Nephron progenitor cell (in vitro differentiated cells): ENCODE data around the gene CIBAR2.
A peak's percentile ranks its signal among the peaks of the same experiment; 100 is the strongest.

ENCODE experiments used
- DNase-seq: peaks from one replicate; pipeline ENCODE4 v3.0.0; 2021
- H3K27ac Mint-ChIP-seq: 2 replicates; pipeline ENCODE4 v1.8.0; 2021; ENCODE audit warnings: mild to moderate bottlenecking, moderate library complexity, mixed read lengths
- H3K27me3 Mint-ChIP-seq: 2 replicates; pipeline ENCODE4 v1.8.0; 2021; ENCODE audit warnings: mild to moderate bottlenecking, low read depth, mixed read lengths; ENCODE audit not compliant: poor library complexity
- H3K36me3 Mint-ChIP-seq: 2 replicates; pipeline ENCODE4 v1.8.0; 2021; ENCODE audit warnings: low read depth, mixed read lengths
- H3K4me1 Mint-ChIP-seq: 2 replicates; pipeline ENCODE4 v1.8.0; 2021; ENCODE audit warnings: mixed read lengths
- H3K4me3 Mint-ChIP-seq: 2 replicates; pipeline ENCODE4 v1.8.0; 2021; ENCODE audit warnings: mild to moderate bottlenecking, moderate library complexity, mixed read lengths
- H3K9me3 Mint-ChIP-seq: 2 replicates; pipeline ENCODE4 v1.8.0; 2021; ENCODE audit warnings: mild to moderate bottlenecking, moderate library complexity, mixed read lengths
- TF ChIP-seq, protein P1 (sequence below): fragments of 200-600 bp; sonication (generic); IDR thresholded peaks from 2 replicates; pipeline ENCODE4 v1.5.0; 2021; ENCODE audit warnings: antibody characterized with exemption

Gene CIBAR2

DNA sequence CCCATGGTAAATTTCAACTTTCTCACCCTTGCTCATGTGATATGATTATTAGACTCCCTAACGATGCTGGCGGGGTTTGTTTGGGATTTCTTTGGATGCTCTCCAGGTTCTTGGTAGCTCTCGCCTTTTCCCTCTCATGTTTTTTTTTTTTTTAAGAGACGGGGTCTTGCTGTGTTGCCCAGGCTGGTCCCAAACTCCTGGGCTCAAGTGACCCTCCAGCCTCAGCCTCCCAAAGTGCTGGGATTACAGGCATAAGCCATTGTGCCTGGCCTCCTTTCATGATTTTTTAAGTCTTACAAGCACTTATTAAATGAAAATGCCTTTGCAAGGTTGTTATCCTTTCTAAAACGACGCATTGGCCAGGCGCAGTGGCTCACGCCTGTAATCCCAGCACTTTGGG is 60.6 kb downstream of the CIBAR2 start:
- DNase-seq = no peak
- peaks cover 11% of the 10 kb centered on the region for H3K27me3 Mint-ChIP-seq
- peaks cover 53% of the 10 kb centered on the region for H3K4me1 Mint-ChIP-seq
- no peaks in the 10 kb centered on the region for H3K9me3 Mint-ChIP-seq
- TF ChIP-seq, protein P1, sequence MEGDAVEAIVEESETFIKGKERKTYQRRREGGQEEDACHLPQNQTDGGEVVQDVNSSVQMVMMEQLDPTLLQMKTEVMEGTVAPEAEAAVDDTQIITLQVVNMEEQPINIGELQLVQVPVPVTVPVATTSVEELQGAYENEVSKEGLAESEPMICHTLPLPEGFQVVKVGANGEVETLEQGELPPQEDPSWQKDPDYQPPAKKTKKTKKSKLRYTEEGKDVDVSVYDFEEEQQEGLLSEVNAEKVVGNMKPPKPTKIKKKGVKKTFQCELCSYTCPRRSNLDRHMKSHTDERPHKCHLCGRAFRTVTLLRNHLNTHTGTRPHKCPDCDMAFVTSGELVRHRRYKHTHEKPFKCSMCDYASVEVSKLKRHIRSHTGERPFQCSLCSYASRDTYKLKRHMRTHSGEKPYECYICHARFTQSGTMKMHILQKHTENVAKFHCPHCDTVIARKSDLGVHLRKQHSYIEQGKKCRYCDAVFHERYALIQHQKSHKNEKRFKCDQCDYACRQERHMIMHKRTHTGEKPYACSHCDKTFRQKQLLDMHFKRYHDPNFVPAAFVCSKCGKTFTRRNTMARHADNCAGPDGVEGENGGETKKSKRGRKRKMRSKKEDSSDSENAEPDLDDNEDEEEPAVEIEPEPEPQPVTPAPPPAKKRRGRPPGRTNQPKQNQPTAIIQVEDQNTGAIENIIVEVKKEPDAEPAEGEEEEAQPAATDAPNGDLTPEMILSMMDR = no peak
- H3K36me3 Mint-ChIP-seq = peaks cover 4% of the 10 kb centered on the region
- H3K27ac Mint-ChIP-seq = peak overlapping the region; percentile 4
- H3K4me3 Mint-ChIP-seq = no peak overlapping the region

DNA sequence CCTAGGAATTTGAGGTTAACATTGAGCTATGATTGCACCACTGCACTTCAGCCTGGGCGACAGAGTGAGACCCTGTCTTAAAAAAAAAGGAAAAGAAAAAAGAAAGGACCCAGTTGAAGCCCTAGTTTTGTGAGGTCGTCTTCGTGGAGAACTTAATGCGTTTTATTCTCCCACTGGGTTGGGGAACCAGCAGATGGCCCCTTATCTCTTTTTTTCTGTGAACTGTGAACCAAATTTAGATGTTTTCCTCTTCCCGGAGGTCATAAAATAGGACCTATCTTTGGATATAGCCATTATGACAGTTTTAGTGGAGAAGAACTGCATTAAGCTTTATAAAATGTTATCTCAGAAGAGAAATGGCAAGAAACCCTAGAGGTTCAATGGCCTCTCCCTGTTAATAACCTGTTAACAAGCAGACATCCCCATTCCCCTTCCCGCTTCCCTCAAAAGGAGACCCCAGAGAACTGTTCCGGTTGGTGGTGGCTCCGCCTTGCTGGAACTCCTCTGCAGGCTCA is 61.1 kb downstream of the CIBAR2 start:
- H3K4me1 Mint-ChIP-seq = peaks cover 53% of the 10 kb centered on the region
- no peak for DNase-seq
- TF ChIP-seq, protein P1 = no peak
- H3K4me3 Mint-ChIP-seq = no peak overlapping the region
- H3K27me3 Mint-ChIP-seq = peaks cover 11% of the 10 kb centered on the region
- peaks cover 4% of the 10 kb centered on the region for H3K36me3 Mint-ChIP-seq
- no peaks in the 10 kb centered on the region for H3K9me3 Mint-ChIP-seq
- peak overlapping the region; percentile 4 for H3K27ac Mint-ChIP-seq

DNA sequence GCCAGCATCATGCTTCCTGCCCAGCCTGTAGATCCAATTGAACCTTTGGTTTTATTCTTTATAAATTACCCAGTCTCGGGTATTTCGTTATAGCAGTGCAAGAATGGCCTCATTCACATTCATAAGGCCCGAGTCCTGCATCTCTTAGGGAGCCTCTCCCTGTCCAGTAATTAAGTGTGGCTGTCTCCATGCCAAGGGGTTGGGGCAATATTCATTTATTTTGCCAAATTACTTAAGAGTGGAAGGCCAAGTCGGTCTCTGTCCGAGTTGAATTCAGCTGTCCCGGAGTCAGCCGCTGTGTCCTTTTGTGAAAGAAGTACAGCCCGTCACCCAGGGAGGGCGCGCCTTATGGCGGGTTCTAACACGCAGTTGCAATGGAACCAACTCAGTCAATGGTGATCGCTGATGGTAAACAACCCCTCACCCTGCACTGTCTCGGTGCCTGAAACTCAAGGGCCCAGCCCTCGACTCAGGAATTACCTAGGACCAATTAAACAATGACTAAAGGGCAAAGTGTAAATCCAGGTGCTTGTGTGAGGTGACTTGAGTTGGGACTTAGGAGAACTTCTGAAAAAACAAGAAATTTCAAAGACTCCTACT is 62.5 kb downstream of the CIBAR2 start:
- H3K4me1 Mint-ChIP-seq = peaks cover 45% of the 10 kb centered on the region
- H3K36me3 Mint-ChIP-seq = peaks cover 4% of the 10 kb centered on the region
- H3K27ac Mint-ChIP-seq = no peak overlapping the region
- TF ChIP-seq, protein P1 = no peak
- peaks cover 13% of the 10 kb centered on the region for H3K27me3 Mint-ChIP-seq
- no peaks in the 10 kb centered on the region for H3K9me3 Mint-ChIP-seq
- no peak for DNase-seq
- H3K4me3 Mint-ChIP-seq = no peak overlapping the region

- no peak for DNase-seq
- no peaks in the 10 kb centered on the region for H3K9me3 Mint-ChIP-seq
- H3K4me1 Mint-ChIP-seq = peaks cover 45% of the 10 kb centered on the region
- H3K27ac Mint-ChIP-seq = no peak overlapping the region
- peaks cover 13% of the 10 kb centered on the region for H3K27me3 Mint-ChIP-seq
- no peak overlapping the region for H3K4me3 Mint-ChIP-seq
- H3K36me3 Mint-ChIP-seq = peaks cover 4% of the 10 kb centered on the region
- TF ChIP-seq, protein P1 = no peak
Observed at GRCh38 chr16:85048921-85049562, 63.2 kb downstream of the CIBAR2 start.
